Upper lobe of right lung (tissue), 1 donor: ENCODE data around the gene EDAR. TPM values are rescaled to one million over a fixed set of nuclear protein-coding genes. Genes with fewer than 3 reads are reported as not detected.
A peak's percentile ranks its signal among the peaks of the same experiment; 100 is the strongest.

Experiments
- ATAC-seq: fragments of 200-7000 bp; cut with Tn5 transposase; one replicate; pipeline ENCODE4 v1.9.1; 2020; ENCODE audit warnings: mild to moderate bottlenecking, moderate library complexity
- DNase-seq: peaks from one replicate; pipeline ENCODE4 v3.0.0-alpha.2; 2020
- H3K27ac ChIP-seq: fragments of 200-600 bp; one replicate; pipeline ENCODE4 v1.8.0; 2022
- H3K27me3 ChIP-seq: fragments of 200-600 bp; one replicate; pipeline ENCODE4 v1.8.0; 2022; ENCODE audit warnings: mild to moderate bottlenecking
- H3K36me3 ChIP-seq: fragments of 200-600 bp; one replicate; pipeline ENCODE4 v1.8.0; 2022
- H3K4me1 ChIP-seq: fragments of 200-600 bp; one replicate; pipeline ENCODE4 v1.8.0; 2022
- H3K4me3 ChIP-seq: fragments of 200-600 bp; one replicate; pipeline ENCODE4 v1.8.0; 2022; ENCODE audit warnings: mild to moderate bottlenecking
- H3K9me3 ChIP-seq: fragments of 200-600 bp; one replicate; pipeline ENCODE4 v1.8.0; 2022
- intact Hi-C: fragments of 100-400 bp; cut with DNase I; formaldehyde crosslinking; loops from one replicate; pipeline ENCODE4 v1.11.0; 2022
- total RNA-seq: library from RNA; stranded (reverse); fragmentation: NEBNext Ultra II Directional; extraction: Animal tissue kit (Norgen Biotek cat#: 25700); gene quantifications from one replicate; pipeline ENCODE4 v1.2.1, GENCODE V29; 2021
- TF ChIP-seq, protein P1 (sequence below): fragments of 200-600 bp; IDR thresholded peaks from one replicate; pipeline ENCODE4 v1.8.0; 2022; ENCODE audit warnings: antibody characterized with exemption
- donor health status: DM: no; HTN: yes; CAD: no; lungs with severe emphysema.

Gene EDAR
- total RNA-seq, 1 donor from 2014 or later: 0.20 TPM

DNA sequence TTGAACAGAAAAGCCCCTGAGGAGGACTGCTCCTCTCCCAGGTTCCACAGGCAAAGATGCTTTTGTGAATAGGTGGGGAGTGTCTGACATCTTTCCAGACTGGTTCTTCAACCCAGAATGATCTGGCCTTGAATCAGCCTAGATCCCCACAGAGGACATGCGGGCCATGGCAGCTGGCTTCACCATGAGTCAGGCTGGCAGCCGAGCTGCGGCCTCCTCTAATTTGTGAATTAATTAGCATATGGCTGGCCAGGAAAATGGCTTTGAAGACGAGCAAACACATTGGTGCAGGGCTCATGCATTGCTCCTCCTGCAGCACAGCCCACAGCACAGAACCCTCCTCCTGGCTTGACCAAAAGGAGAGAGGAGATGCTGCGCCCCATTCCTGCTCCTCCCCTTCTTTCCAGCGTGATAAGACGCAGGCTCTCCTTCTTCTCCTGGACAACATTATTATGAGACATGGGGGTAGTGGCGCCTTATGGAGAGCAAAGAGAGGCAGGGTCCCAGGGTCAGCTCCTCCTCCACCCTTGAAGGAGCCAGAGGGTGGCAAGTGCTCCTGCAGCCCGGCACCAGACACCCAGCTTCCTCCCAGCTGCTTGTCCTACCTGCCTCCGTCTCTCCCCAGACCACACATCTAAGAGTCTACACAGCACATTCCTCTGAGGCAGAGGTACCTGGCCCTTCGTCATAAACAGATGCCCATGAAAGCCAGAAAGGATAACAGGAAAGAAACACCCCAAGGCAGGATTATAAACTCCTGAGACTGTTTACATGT lies 66.7 kb downstream of the EDAR start:
- intact Hi-C loops: no loop called here

DNA sequence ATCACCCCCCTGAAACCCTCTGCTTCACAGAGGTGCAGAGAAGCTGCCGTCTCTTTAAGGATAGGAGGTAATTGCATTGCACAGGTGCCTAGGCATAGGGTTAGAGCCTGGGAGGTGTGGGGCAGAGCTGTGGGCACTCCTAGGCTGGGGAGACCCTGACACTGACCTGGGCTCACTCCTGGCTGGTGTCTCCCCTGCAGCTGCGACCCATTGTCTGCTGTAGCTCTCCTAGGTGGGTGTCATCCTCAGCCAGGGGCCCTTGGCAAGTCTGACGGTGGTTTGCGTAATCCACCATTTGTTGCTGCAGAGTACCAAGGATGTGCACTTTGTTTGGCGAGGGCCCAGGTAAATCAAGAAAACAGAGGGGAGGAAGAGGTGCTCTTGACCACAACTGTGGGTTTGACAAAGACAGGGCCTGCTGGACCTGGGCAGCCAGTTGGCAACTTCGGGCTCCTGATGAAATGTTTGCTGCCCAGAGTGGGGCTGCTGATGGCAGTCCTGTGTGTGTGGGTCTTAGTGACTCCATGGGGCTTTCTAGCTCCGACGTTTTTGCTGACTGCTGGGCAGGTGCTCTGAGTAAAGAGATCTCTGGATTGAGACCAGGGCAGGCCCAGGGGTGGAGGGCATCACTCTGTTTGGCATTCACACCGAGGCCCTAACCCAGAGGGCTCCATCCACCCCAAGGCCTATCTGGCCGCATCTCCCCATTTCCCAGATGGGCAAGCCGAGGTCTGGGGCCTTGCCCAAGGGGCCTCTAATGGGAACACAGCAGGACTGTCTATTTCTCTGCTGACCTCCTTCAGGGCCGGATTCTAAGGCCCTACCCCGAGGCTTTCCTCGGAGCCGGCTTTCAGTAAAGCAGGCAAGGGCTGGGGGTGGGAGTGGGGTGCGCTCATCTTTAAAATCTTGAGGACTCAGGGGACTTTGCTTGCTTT lies 67.7 kb downstream of the EDAR start:
- DNase-seq (peak; percentile 52), ATAC-seq (no peak)
- no peaks in the 10 kb centered on the region for H3K36me3 ChIP-seq
- H3K4me1 ChIP-seq: no peaks in the 10 kb centered on the region
- TF ChIP-seq, protein P1, sequence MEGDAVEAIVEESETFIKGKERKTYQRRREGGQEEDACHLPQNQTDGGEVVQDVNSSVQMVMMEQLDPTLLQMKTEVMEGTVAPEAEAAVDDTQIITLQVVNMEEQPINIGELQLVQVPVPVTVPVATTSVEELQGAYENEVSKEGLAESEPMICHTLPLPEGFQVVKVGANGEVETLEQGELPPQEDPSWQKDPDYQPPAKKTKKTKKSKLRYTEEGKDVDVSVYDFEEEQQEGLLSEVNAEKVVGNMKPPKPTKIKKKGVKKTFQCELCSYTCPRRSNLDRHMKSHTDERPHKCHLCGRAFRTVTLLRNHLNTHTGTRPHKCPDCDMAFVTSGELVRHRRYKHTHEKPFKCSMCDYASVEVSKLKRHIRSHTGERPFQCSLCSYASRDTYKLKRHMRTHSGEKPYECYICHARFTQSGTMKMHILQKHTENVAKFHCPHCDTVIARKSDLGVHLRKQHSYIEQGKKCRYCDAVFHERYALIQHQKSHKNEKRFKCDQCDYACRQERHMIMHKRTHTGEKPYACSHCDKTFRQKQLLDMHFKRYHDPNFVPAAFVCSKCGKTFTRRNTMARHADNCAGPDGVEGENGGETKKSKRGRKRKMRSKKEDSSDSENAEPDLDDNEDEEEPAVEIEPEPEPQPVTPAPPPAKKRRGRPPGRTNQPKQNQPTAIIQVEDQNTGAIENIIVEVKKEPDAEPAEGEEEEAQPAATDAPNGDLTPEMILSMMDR: no peak
- intact Hi-C loops: no loop called here
- no peaks in the 10 kb centered on the region for H3K27me3 ChIP-seq
- H3K4me3 ChIP-seq: no peak overlapping the region
- H3K9me3 ChIP-seq: no peaks in the 10 kb centered on the region
- no peak overlapping the region for H3K27ac ChIP-seq

More for the DNA sequence above, 66.7 kb downstream of the EDAR start:
- H3K27ac ChIP-seq: no peak overlapping the region
- ATAC-seq (no peak), DNase-seq (no peak)
- no peaks in the 10 kb centered on the region for H3K4me1 ChIP-seq
- H3K36me3 ChIP-seq: no peaks in the 10 kb centered on the region
- H3K27me3 ChIP-seq: no peaks in the 10 kb centered on the region
- H3K4me3 ChIP-seq: no peak overlapping the region
- TF ChIP-seq, protein P1: no peak
- no peaks in the 10 kb centered on the region for H3K9me3 ChIP-seq

DNA sequence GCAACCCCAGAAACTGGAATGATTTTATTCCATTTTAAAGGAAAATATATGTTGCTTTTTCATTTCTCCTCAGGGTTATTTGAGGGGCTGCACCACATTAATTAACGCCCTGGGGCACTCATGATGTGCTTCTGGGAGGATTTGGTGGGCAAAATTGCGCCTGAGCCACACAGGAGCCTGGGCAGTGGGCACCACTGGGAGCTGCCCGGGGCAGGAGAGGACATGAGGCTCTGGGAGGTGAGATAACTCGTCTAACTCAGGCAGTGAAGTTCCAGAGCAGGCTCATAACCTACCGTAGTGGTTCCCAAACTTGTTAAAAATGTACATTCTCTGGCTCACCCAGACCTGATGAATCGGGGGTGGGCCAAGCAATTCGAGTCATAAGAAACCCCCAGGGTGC lies 68.3 kb downstream of the EDAR start:
- H3K4me1 ChIP-seq: no peaks in the 10 kb centered on the region
- no peaks in the 10 kb centered on the region for H3K27me3 ChIP-seq
- no peaks in the 10 kb centered on the region for H3K36me3 ChIP-seq
- ATAC-seq (no peak), DNase-seq (no peak)
- TF ChIP-seq, protein P1: no peak
- H3K4me3 ChIP-seq: no peak overlapping the region
- intact Hi-C loops: no loop called here
- H3K27ac ChIP-seq: no peak overlapping the region
- no peaks in the 10 kb centered on the region for H3K9me3 ChIP-seq

DNA sequence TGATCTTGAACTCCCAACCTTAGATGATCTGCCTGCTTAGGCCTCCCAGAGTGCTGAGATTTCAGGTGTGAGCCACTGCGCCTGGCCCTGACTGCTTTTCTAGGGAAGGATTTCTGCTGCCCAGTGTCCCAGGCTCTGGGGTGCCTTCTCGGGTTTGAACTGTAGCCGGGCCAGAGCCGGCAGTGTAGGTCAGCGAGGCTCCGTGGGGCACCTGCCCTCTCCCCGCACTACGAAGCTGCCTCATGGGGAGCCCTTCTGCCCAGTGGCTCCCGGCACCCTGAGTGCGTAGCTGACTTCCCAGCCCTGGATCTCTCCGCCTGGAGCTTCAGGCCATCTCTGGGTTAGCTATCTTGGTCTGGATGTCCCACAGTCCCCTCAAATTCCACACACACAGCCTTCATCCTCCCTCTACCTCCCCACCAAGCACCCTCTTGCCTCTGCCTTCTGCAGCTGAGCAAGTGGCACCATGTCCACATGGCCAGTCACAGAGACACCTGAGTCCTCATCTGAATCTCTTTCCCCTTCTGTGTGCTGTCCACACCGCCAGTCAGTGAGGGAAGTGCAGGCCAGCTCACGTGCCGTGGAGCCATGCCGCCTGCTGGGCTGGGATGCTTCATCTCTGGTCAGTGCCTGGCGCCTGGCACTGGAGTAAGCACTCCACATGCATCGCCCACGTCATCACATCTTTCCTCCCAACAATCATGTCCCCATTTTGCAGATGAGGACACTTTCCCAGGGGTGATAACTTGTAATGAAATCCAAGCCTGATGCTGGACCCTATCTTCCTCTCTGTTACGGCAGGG lies 69.2 kb downstream of the EDAR start:
- no peaks in the 10 kb centered on the region for H3K9me3 ChIP-seq
- H3K4me3 ChIP-seq: no peak overlapping the region
- no peak for ATAC-seq

DNA sequence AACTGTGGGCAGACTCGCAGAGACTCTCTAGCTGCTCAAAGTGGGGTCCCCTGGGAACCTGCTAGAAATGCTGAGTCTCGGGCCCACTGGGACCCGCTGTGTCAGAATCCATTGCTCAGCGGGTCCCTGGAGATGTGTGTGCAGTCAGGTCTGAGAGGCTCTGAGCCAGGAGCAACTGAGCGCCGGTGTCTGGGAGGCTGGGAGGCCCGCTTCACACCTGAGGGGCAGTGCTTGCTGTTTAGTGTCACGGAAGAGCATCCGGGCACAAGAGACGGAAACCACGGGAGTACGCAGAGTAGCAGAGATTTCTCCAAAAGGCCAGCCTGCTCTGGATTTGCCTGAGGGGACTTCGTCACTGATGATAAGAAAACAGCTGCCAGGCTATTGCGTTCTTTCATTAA lies 70.1 kb downstream of the EDAR start:
- DNase-seq (peak; percentile 50), ATAC-seq (no peak)
- H3K27ac ChIP-seq: no peak overlapping the region
- H3K4me1 ChIP-seq: no peaks in the 10 kb centered on the region
- H3K9me3 ChIP-seq: no peaks in the 10 kb centered on the region
- intact Hi-C loops: no loop called here
- TF ChIP-seq, protein P1: no peak
- no peak overlapping the region for H3K4me3 ChIP-seq
- H3K27me3 ChIP-seq: no peaks in the 10 kb centered on the region
- no peaks in the 10 kb centered on the region for H3K36me3 ChIP-seq

More for the DNA sequence above, 69.2 kb downstream of the EDAR start:
- no peak overlapping the region for H3K27ac ChIP-seq
- DNase-seq: peak; percentile 52
- TF ChIP-seq, protein P1: no peak
- intact Hi-C loops: no loop called here
- no peaks in the 10 kb centered on the region for H3K36me3 ChIP-seq
- H3K27me3 ChIP-seq: no peaks in the 10 kb centered on the region
- no peaks in the 10 kb centered on the region for H3K4me1 ChIP-seq
